NOMO-1 treated with dmso at 0.1 percent for 144 hours (cell line): ENCODE data around the gene ZNF710.
"Not testable (repeated sequence)": the region's sequence is repeated elsewhere in the genome, so short reads cannot be mapped to it uniquely, and the experiment has no call there.

Experiments used
- DNase-seq: peaks from one replicate; lab custom pipeline; 2025; ENCODE audit not compliant: unreplicated experiment; lab: John Stamatoyannopoulos, UW

The ZNF710 gene

GRCh38 chr15:90058308-90058707 lies 57.2 kb downstream of the ZNF710 start:
- DNase-seq, result peak; percentile 50

GRCh38 chr15:90058775-90059174 lies 57.7 kb downstream of the ZNF710 start:
- no peak for DNase-seq

- DNase-seq, result peak; percentile 99
These were observed 58.3 kb downstream of the ZNF710 start for GRCh38 chr15:90059208-90059985.

- no peak for DNase-seq
These were observed 59.7 kb downstream of the ZNF710 start for GRCh38 chr15:90060797-90061196.

GRCh38 chr15:90062023-90062442 lies 60.9 kb downstream of the ZNF710 start:
- no peak for DNase-seq

GRCh38 chr15:90062462-90062932 lies 61.4 kb downstream of the ZNF710 start:
- DNase-seq, result no peak

- no peak for DNase-seq
These were observed 62.0 kb downstream of the ZNF710 start for GRCh38 chr15:90062973-90063769.

- peak; percentile 67 for DNase-seq
These were observed 62.7 kb downstream of the ZNF710 start for GRCh38 chr15:90063770-90064247.

GRCh38 chr15:90064911-90065681 lies 64.0 kb downstream of the ZNF710 start:
- no peak for DNase-seq

GRCh38 chr15:90065682-90066049 lies 64.5 kb downstream of the ZNF710 start:
- no peak for DNase-seq

- no peak for DNase-seq
These were observed 66.2 kb downstream of the ZNF710 start for GRCh38 chr15:90067181-90067952.

- DNase-seq, result no peak
These were observed 67.0 kb downstream of the ZNF710 start for GRCh38 chr15:90067953-90068606.

GRCh38 chr15:90070623-90071022 lies 69.5 kb downstream of the ZNF710 start:
- DNase-seq, result not testable (repeated sequence)

- peak; percentile 14 for DNase-seq
These were observed 70.2 kb downstream of the ZNF710 start for GRCh38 chr15:90071220-90071807.

- no peak for DNase-seq
These were observed 72.0 kb downstream of the ZNF710 start for GRCh38 chr15:90072978-90073640.

- DNase-seq, result no peak
These were observed 72.9 kb downstream of the ZNF710 start for GRCh38 chr15:90074023-90074422.

- DNase-seq, result no peak
These were observed 73.8 kb downstream of the ZNF710 start for GRCh38 chr15:90074916-90075315.

GRCh38 chr15:90075420-90076289 lies 74.5 kb downstream of the ZNF710 start:
- no peak for DNase-seq
